GM12873 (cell line): ENCODE data around the gene MYO9A.

Experiments
- CTCF ChIP-seq: IDR thresholded peaks from 2 replicates; pipeline ENCODE4 v1.5.1; 2012; ENCODE audit warnings: low read depth, mild to moderate bottlenecking, moderate library complexity, low read length, control low read depth; ENCODE audit not compliant: insufficient read depth; ENCODE audit errors: missing control alignments

MYO9A gene

GRCh38 chr15:71916834-71917233 is 201.1 kb downstream of the MYO9A start:
- no peak for TF ChIP-seq CTCF

- TF ChIP-seq CTCF, result no peak
These were observed 203.9 kb downstream of the MYO9A start for GRCh38 chr15:71914092-71914491.

GRCh38 chr15:71899674-71900073 is 218.3 kb downstream of the MYO9A start:
- no peak for TF ChIP-seq CTCF

GRCh38 chr15:71893691-71894090 is 224.3 kb downstream of the MYO9A start:
- TF ChIP-seq CTCF, result no peak

- no peak for TF ChIP-seq CTCF
These were observed 225.6 kb downstream of the MYO9A start for GRCh38 chr15:71892335-71892734.

- TF ChIP-seq CTCF, result no peak
These were observed 226.9 kb downstream of the MYO9A start for GRCh38 chr15:71891026-71891425.

- TF ChIP-seq CTCF, result no peak
These were observed 228.0 kb downstream of the MYO9A start for GRCh38 chr15:71889947-71890346.
